HG03342 (cell line): ENCODE data around the gene SLC10A7.

Experiments used
- ATAC-seq: cut with Tn5 transposase; IDR thresholded peaks from one replicate; pipeline ENCODE4 v1.9.1; 2021; ENCODE audit warnings: mild to moderate bottlenecking, moderate library complexity; ENCODE audit not compliant: unreplicated experiment

SLC10A7 gene

GRCh38 chr4:146442801-146443200, 78.9 kb downstream of the SLC10A7 start:
- no peak for ATAC-seq

GRCh38 chr4:146439999-146440398, 81.7 kb downstream of the SLC10A7 start:
- no peak for ATAC-seq

- ATAC-seq = no peak
These were observed 82.3 kb downstream of the SLC10A7 start for GRCh38 chr4:146439437-146439836.

- ATAC-seq = no peak
These were observed 84.0 kb downstream of the SLC10A7 start for GRCh38 chr4:146437778-146438177.

- no peak for ATAC-seq
These were observed 85.1 kb downstream of the SLC10A7 start for GRCh38 chr4:146436423-146437162.

- ATAC-seq = no peak
These were observed 85.8 kb downstream of the SLC10A7 start for GRCh38 chr4:146435962-146436361.

- no peak for ATAC-seq
These were observed 89.7 kb downstream of the SLC10A7 start for GRCh38 chr4:146432065-146432464.

- ATAC-seq = no peak
These were observed 93.4 kb downstream of the SLC10A7 start for GRCh38 chr4:146428298-146428697.

GRCh38 chr4:146417822-146418221, 103.9 kb downstream of the SLC10A7 start:
- ATAC-seq = no peak

GRCh38 chr4:146415829-146416228, 105.9 kb downstream of the SLC10A7 start:
- no peak for ATAC-seq

- ATAC-seq = no peak
These were observed 114.1 kb downstream of the SLC10A7 start for GRCh38 chr4:146407669-146408084.

- ATAC-seq = no peak
These were observed 114.5 kb downstream of the SLC10A7 start for GRCh38 chr4:146407257-146407656.

GRCh38 chr4:146401274-146401673, 120.5 kb downstream of the SLC10A7 start:
- ATAC-seq = no peak

GRCh38 chr4:146398896-146399445, 122.8 kb downstream of the SLC10A7 start:
- ATAC-seq = no peak

GRCh38 chr4:146398404-146398803, 123.3 kb downstream of the SLC10A7 start:
- no peak for ATAC-seq

GRCh38 chr4:146389561-146389960, 132.2 kb downstream of the SLC10A7 start:
- ATAC-seq = no peak

GRCh38 chr4:146382194-146382593, 139.5 kb downstream of the SLC10A7 start:
- no peak for ATAC-seq

- ATAC-seq = no peak
These were observed 140.4 kb downstream of the SLC10A7 start for GRCh38 chr4:146381263-146381872.

GRCh38 chr4:146379744-146380143, 142.0 kb downstream of the SLC10A7 start:
- ATAC-seq = no peak

- ATAC-seq = no peak
These were observed 149.9 kb downstream of the SLC10A7 start for GRCh38 chr4:146371812-146372211.

GRCh38 chr4:146370841-146371240, 150.9 kb downstream of the SLC10A7 start:
- ATAC-seq = no peak

GRCh38 chr4:146369446-146369845, 152.3 kb downstream of the SLC10A7 start:
- no peak for ATAC-seq
